Measurements from ENCODE around the gene DLEC1. TPM values are rescaled to one million over a fixed set of nuclear protein-coding genes. Genes with fewer than 3 reads are reported as not detected.
A peak's percentile ranks its signal among the peaks of the same experiment; 100 is the strongest.

DLEC1 gene
- total and polyA plus RNA-seq, 9 of the 15 experiments (the other 6 are each of a cell fraction or from before 2014, with no cell fraction given), result 0.07 to 0.08 TPM; not detected in 7

GRCh38 chr3:37992271-37993066, 46.5 kb upstream of the DLEC1 start:
- H3K79me2 ChIP-seq (ENCODE audit: control insufficient read depth, insufficient read depth, low read length), result peaks cover 22% of the 10 kb centered on the region
- no peak overlapping the region for H3K4me3 ChIP-seq
- peaks cover 23% of the 10 kb centered on the region for H3K36me3 ChIP-seq (ENCODE audit: control insufficient read depth, insufficient read depth, low read length)
- peaks cover 59 to 64% of the 10 kb centered on the region in 2 experiments for H3K4me1 ChIP-seq (replicated peaks in 1 of 2; ENCODE audit: control insufficient read depth in 2 of 2, insufficient read depth in 2 of 2, low read length in 2 of 2)
- POLR2A ChIA-PET, result interaction anchor here (0.6 to 2.2 kb wide), 6 partner anchors 9 to 127 kb away, joined by 3 to 8 read pairs (median 4); no protein-coding TSS in a partner anchor
- H3K4me2 ChIP-seq (ENCODE audit: insufficient read depth, low read length), result peak overlapping the region; percentile 86
- peaks cover 5% of the 10 kb centered on the region for H3K9me1 ChIP-seq (ENCODE audit: control insufficient read depth, insufficient read depth, low read length)
- ATAC-seq (peak; percentile 1; the same call in 1 of the 3 replicates), DNase-seq (ENCODE audit: extremely low read depth in 1 of 4, low spot score in 3 of 4) (peak in 3 of 4 experiments; percentile 51 to 64 (median 58)), FAIRE-seq (peak; percentile 59)
- in situ Hi-C loops (cut with MboI) (no loop called here), intact Hi-C loops (cut with micrococcal nuclease) (no loop called here)
- peak overlapping the region; percentile 47; the same call in 2 of the 3 replicates for H3K27ac ChIP-seq (ENCODE audit: extremely low read depth, low read depth, low read length)
- CTCF ChIA-PET (ENCODE audit: low intra/inter-chr PET ratio), result no interaction called here
- H2AFZ ChIP-seq (ENCODE audit: low read depth, low read length), result peak overlapping the region; percentile 97
- no peaks in the 10 kb centered on the region for H3K27me3 ChIP-seq (ENCODE audit: control insufficient read depth in 2 of 2, insufficient read depth in 2 of 2, low read length in 2 of 2)
- no peaks in the 10 kb centered on the region for H4K20me1 ChIP-seq (replicated peaks; ENCODE audit: control insufficient read depth, insufficient read depth, low read length)
- BruUV-seq (replicated peaks), result no TSS peak
- 51% methylated on average over 8 of the region's 9 CpGs for WGBS (ENCODE audit: insufficient coverage, low coverage, missing lambda C conversion rate)
- no peaks in the 10 kb centered on the region for H3K9me3 ChIP-seq (replicated peaks; ENCODE audit: control insufficient read depth, insufficient read depth, low read depth, low read length)
- H3K9ac ChIP-seq (ENCODE audit: insufficient read depth in 1 of 2, low read depth in 2 of 2, low read length in 2 of 2), result peak overlapping the region; percentile 80 to 91
- TF ChIP-seq XRCC5 (IDR thresholded peaks at IDR 0.05; ENCODE audit: low read depth, low read length), result no peak
- peak in 1 of 2 experiments; percentile 53; a peak in 1 of 4 replicates for TF ChIP-seq MLX (CRISPR knock-in tag; conservative IDR thresholded peaks at IDR 0.05)
- TF ChIP-seq HMGXB4 (CRISPR knock-in tag; IDR thresholded peaks at IDR 0.05), result no peak
- TF ChIP-seq ZEB2 (IDR thresholded peaks at IDR 0.05), result 0 out of 2 replicates have a peak, but pooled peaks have one; percentile 19
- no peak for TF ChIP-seq FOXK1 (CRISPR knock-in tag; IDR thresholded peaks at IDR 0.05; ENCODE audit: borderline replicate concordance)
- peak; percentile 14; the same call in 1 of the 2 replicates for TF ChIP-seq BHLHE40 (IDR thresholded peaks at IDR 0.05; ENCODE audit: low read length)
- TF ChIP-seq ZNF3 (CRISPR knock-in tag; IDR thresholded peaks at IDR 0.05), result no peak
- TF ChIP-seq CBFA2T3 (IDR thresholded peaks at IDR 0.05), result 0 out of 2 replicates have a peak, but pooled peaks have one; percentile 15
- TF ChIP-seq SIRT6 (IDR thresholded peaks at IDR 0.05; ENCODE audit: low read depth, low read length), result no peak
- no peak for TF ChIP-seq STAT5B (CRISPR knock-in tag; IDR thresholded peaks at IDR 0.05)
- peak; percentile 51; the same call in 1 of the 2 replicates for TF ChIP-seq ESRRA (IDR thresholded peaks at IDR 0.05; ENCODE audit: borderline replicate concordance, low read depth)
- peak; percentile 65 for TF ChIP-seq MEIS2 (IDR thresholded peaks at IDR 0.05; ENCODE audit: partially characterized antibody)
- no peak for TF ChIP-seq PBX2 (CRISPR knock-in tag; IDR thresholded peaks at IDR 0.05; ENCODE audit: low read depth)
- TF ChIP-seq PBX2 (tag; conservative IDR thresholded peaks at IDR 0.05; ENCODE audit: low read depth), result peak; percentile 57
- TF ChIP-seq ZSCAN29 (IDR thresholded peaks at IDR 0.05), result no peak
- TF ChIP-seq NEUROD1 (IDR thresholded peaks at IDR 0.05; ENCODE audit: borderline replicate concordance, low read depth, low read length, partially characterized antibody), result no peak
